Liver (tissue), 3 donors: ENCODE data around the gene CRAT.

Experiments
- ATF3 ChIP-seq: IDR thresholded peaks from 2 replicates; pipeline ENCODE4 v1.6.1; 2016; ENCODE audit warnings: antibody characterized with exemption
- CTCF ChIP-seq: fragments of 150-350 bp; IDR thresholded peaks from 2 replicates; pipeline ENCODE4 v1.5.1; 2017; ENCODE audit warnings: improper control_type of control experiment, low read depth, low read length; ENCODE audit not compliant: missing input control
- EGR1 ChIP-seq, 2 donors: IDR thresholded peaks; 2 replicates each; pipeline ENCODE4 v1.6.1; 2016 to 2018; ENCODE audit warnings: antibody characterized with exemption in 2 of 2, low read depth in 2 of 2
- MAX ChIP-seq: IDR thresholded peaks from 2 replicates; pipeline ENCODE4 v1.6.1; 2016; ENCODE audit warnings: antibody characterized with exemption
- RAD21 ChIP-seq, 2 donors: IDR thresholded peaks; 2 replicates each; pipeline ENCODE4 v1.6.1; 2016; ENCODE audit warnings: antibody characterized with exemption in 2 of 2, mild to moderate bottlenecking in 2 of 2
- REST ChIP-seq: IDR thresholded peaks from 2 replicates; pipeline ENCODE4 v1.6.1; 2016; ENCODE audit warnings: antibody characterized with exemption, mild to moderate bottlenecking
- donor health status: healthy.
- donor health status: healthy.

- TF ChIP-seq CTCF (no peak), REST (no peak), RAD21 (IDR thresholded peaks at IDR 0.05) (no peak), EGR1 (IDR thresholded peaks at IDR 0.05; ENCODE audit: low read depth in 2 of 2) (no peak), MAX (no peak), ATF3 (no peak)
Measured at GRCh38 chr9:129142138-129142935, 31.7 kb upstream of the CRAT start.
